ENCODE results near the gene SIAH3.

The SIAH3 gene

GRCh38 chr13:45889590-45890243, 38.2 kb upstream of the SIAH3 start:
- Histone ChIP-seq H3K79me2 (ENCODE audit: insufficient read depth, low read length) (no peaks in the 10 kb centered on the region), H3K9ac (ENCODE audit: low read depth, low read length) (no peak overlapping the region), H3K27me3 (ENCODE audit: insufficient read depth, low read length, poor library complexity) (peaks cover 19% of the 10 kb centered on the region), H3K4me3 (ENCODE audit: low read depth in 1 of 2, low read length in 2 of 2) (no peak overlapping the region), H3K27ac (ENCODE audit: low read length) (no peak overlapping the region), H3K36me3 (ENCODE audit: insufficient read depth, low read length) (no peaks in the 10 kb centered on the region), H3K9me3 (ENCODE audit: insufficient read depth, low read length, severe bottlenecking) (no peaks in the 10 kb centered on the region), H3K4me2 (ENCODE audit: insufficient read depth, low read length) (no peak overlapping the region), H4K20me1 (ENCODE audit: insufficient read depth, low read length) (no peaks in the 10 kb centered on the region), H2AFZ (ENCODE audit: low read depth, low read length) (no peak overlapping the region), H3K4me1 (ENCODE audit: insufficient read depth, low read length) (no peaks in the 10 kb centered on the region)
- no peak for DNase-seq
- no peak for ATAC-seq (ENCODE audit: insufficient read depth, low read depth)
- TF ChIP-seq CTCF (IDR thresholded peaks at IDR 0.05; ENCODE audit: borderline replicate concordance, extremely low read depth, low read length, poor library complexity, severe bottlenecking) = no peak
- no peak for TF ChIP-seq EZH2 (IDR thresholded peaks at IDR 0.05; ENCODE audit: borderline replicate concordance, low read depth, low read length, severe bottlenecking)

- Histone ChIP-seq H3K4me1 (ENCODE audit: insufficient read depth, low read length) (no peaks in the 10 kb centered on the region), H3K9me3 (ENCODE audit: insufficient read depth, low read length, severe bottlenecking) (no peaks in the 10 kb centered on the region), H2AFZ (ENCODE audit: low read depth, low read length) (no peak overlapping the region), H3K79me2 (ENCODE audit: insufficient read depth, low read length) (no peaks in the 10 kb centered on the region), H3K9ac (ENCODE audit: low read depth, low read length) (no peak overlapping the region), H3K4me3 (ENCODE audit: low read depth in 1 of 2, low read length in 2 of 2) (no peak overlapping the region), H3K4me2 (ENCODE audit: insufficient read depth, low read length) (no peak overlapping the region), H3K27ac (ENCODE audit: low read length) (no peak overlapping the region), H3K27me3 (ENCODE audit: insufficient read depth, low read length, poor library complexity) (peaks cover 21% of the 10 kb centered on the region), H3K36me3 (ENCODE audit: insufficient read depth, low read length) (no peaks in the 10 kb centered on the region), H4K20me1 (ENCODE audit: insufficient read depth, low read length) (no peaks in the 10 kb centered on the region)
- DNase-seq (no peak), ATAC-seq (ENCODE audit: insufficient read depth, low read depth) (no peak)
- TF ChIP-seq EZH2 (IDR thresholded peaks at IDR 0.05; ENCODE audit: borderline replicate concordance, low read depth, low read length, severe bottlenecking) (no peak), CTCF (IDR thresholded peaks at IDR 0.05; ENCODE audit: borderline replicate concordance, extremely low read depth, low read length, poor library complexity, severe bottlenecking) (no peak)
These were observed 34.9 kb upstream of the SIAH3 start for GRCh38 chr13:45886466-45886865.

DNA sequence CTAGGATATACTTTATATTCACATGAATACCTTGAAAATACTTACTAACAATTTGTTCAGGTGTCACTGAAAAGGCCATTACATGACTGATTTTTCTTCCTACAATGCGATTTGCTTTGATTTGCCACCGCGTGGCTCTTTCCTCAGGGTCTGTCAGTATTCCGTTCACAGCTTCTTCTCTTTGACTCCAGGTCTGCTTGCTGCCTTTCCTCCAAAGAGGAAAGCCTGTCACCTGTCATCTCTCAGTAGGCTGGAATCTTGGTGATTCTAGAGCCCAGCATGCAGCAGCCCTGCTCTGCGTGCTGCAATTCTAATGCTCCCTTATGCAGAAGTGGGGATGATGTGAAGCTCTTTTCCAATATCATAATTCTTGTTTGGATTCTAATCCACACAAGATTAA, 33.6 kb upstream of the SIAH3 start:
- Histone ChIP-seq H3K27ac (ENCODE audit: low read length) (no peak overlapping the region), H3K4me3 (ENCODE audit: low read depth in 1 of 2, low read length in 2 of 2) (no peak overlapping the region), H3K9me3 (ENCODE audit: insufficient read depth, low read length, severe bottlenecking) (no peaks in the 10 kb centered on the region), H3K4me2 (ENCODE audit: insufficient read depth, low read length) (no peak overlapping the region), H4K20me1 (ENCODE audit: insufficient read depth, low read length) (no peaks in the 10 kb centered on the region), H3K27me3 (ENCODE audit: insufficient read depth, low read length, poor library complexity) (peaks cover 16% of the 10 kb centered on the region), H3K79me2 (ENCODE audit: insufficient read depth, low read length) (no peaks in the 10 kb centered on the region), H2AFZ (ENCODE audit: low read depth, low read length) (no peak overlapping the region), H3K4me1 (ENCODE audit: insufficient read depth, low read length) (no peaks in the 10 kb centered on the region), H3K9ac (ENCODE audit: low read depth, low read length) (no peak overlapping the region), H3K36me3 (ENCODE audit: insufficient read depth, low read length) (no peaks in the 10 kb centered on the region)
- TF ChIP-seq EZH2 (IDR thresholded peaks at IDR 0.05; ENCODE audit: borderline replicate concordance, low read depth, low read length, severe bottlenecking) (no peak), CTCF (IDR thresholded peaks at IDR 0.05; ENCODE audit: borderline replicate concordance, extremely low read depth, low read length, poor library complexity, severe bottlenecking) (no peak)
- DNase-seq (no peak), ATAC-seq (ENCODE audit: insufficient read depth, low read depth) (no peak)

All from DND-41 (cell line).